HepG2 (cell line): ENCODE results near the gene FSD1.

Source experiments
- ARNT2 ChIP-seq: sonication (generic); formaldehyde crosslinking; IDR thresholded peaks from 2 replicates; pipeline ENCODE4 v1.8.0; 2022; ENCODE audit warnings: mild to moderate bottlenecking, low read depth, missing genetic modification reagents, moderate library complexity
- BRCA1 ChIP-seq: sonication (generic); formaldehyde crosslinking; IDR thresholded peaks from 2 replicates; pipeline ENCODE4 v1.4.0; 2020; ENCODE audit warnings: missing genetic modification reagents
- CTCF ChIP-seq: sonication (generic); formaldehyde crosslinking; IDR thresholded peaks from 2 replicates; pipeline ENCODE4 v1.5.0; 2020; ENCODE audit warnings: mild to moderate bottlenecking, missing genetic modification reagents, moderate library complexity
- ERF ChIP-seq: IDR thresholded peaks from 2 replicates; pipeline ENCODE4 v1.6.1; 2018; ENCODE audit warnings: missing biosample characterization, missing genetic modification reagents
- GTF2F1 ChIP-seq: fragments of 150-350 bp; IDR thresholded peaks from 2 replicates; pipeline ENCODE4 v1.6.1; 2014; ENCODE audit warnings: low read length
- JUN ChIP-seq: sonication (generic); formaldehyde crosslinking; IDR thresholded peaks from 2 replicates; pipeline ENCODE4 v1.4.0; 2020; ENCODE audit warnings: mild to moderate bottlenecking, missing genetic modification reagents
- MAX ChIP-seq: IDR thresholded peaks from 2 replicates; pipeline ENCODE4 v1.6.1; 2012; ENCODE audit warnings: inconsistent platforms
- POLR2A ChIP-seq, 2 experiments: IDR thresholded peaks; 2 replicates each; pipeline ENCODE4 v1.6.1; 2011; ENCODE audit warnings: low read depth in 2 of 2, low read length in 2 of 2, mild to moderate bottlenecking in 1 of 2, moderate library complexity in 1 of 2; ENCODE audit not compliant: insufficient read depth in 1 of 2
- TAF1 ChIP-seq: sonication (generic); formaldehyde crosslinking; IDR thresholded peaks from 2 replicates; pipeline ENCODE4 v1.4.0; 2020; ENCODE audit warnings: missing genetic modification reagents
- TCF12 ChIP-seq, 2 experiments: fragments of 450-650 bp in 1 of 2; sonication (generic) in 1 of 2; formaldehyde crosslinking in 1 of 2; IDR thresholded peaks; 2 replicates each; pipeline versions ENCODE4 v1.6.1 to v1.8.0; 2017 to 2022; ENCODE audit warnings: antibody characterized with exemption in 1 of 2, mild to moderate bottlenecking in 1 of 2, missing genetic modification reagents in 1 of 2, moderate library complexity in 1 of 2
- ZBTB33 ChIP-seq: sonication (generic); formaldehyde crosslinking; IDR thresholded peaks from 2 replicates; pipeline ENCODE4 v1.4.0; 2020; ENCODE audit warnings: missing genetic modification reagents
- ZNF263 ChIP-seq: sonication (generic); formaldehyde crosslinking; IDR thresholded peaks from 2 replicates; pipeline ENCODE4 v1.4.0; 2020; ENCODE audit warnings: missing genetic modification reagents
- ZNF841 ChIP-seq: sonication (generic); formaldehyde crosslinking; IDR thresholded peaks from 2 replicates; pipeline ENCODE4 v1.8.1; 2023; ENCODE audit warnings: missing genetic modification reagents, borderline replicate concordance

GRCh38 chr19:4266253-4267000 lies 38.0 kb upstream of the FSD1 start:
- TF ChIP-seq GTF2F1, result no peak
- TF ChIP-seq TAF1 (CRISPR knock-in tag), result no peak
- TF ChIP-seq MAX, result no peak
- no peak for TF ChIP-seq TCF12 (IDR thresholded peaks at IDR 0.05)
- no peak for TF ChIP-seq TCF12 (CRISPR knock-in tag; IDR thresholded peaks at IDR 0.05)
- no peak for TF ChIP-seq CTCF (CRISPR knock-in tag)
- TF ChIP-seq JUN (CRISPR knock-in tag), result no peak
- TF ChIP-seq BRCA1 (CRISPR knock-in tag), result no peak
- no peak for TF ChIP-seq ARNT2 (CRISPR knock-in tag)
- TF ChIP-seq POLR2A (IDR thresholded peaks at IDR 0.05; ENCODE audit: insufficient read depth in 1 of 2, low read depth in 2 of 2, low read length in 2 of 2), result no peak
- TF ChIP-seq ZNF841, result no peak
- no peak for TF ChIP-seq ZNF263 (CRISPR knock-in tag)
- no peak for TF ChIP-seq ERF (CRISPR knock-in tag)
- TF ChIP-seq ZBTB33 (CRISPR knock-in tag), result no peak
